Measurements from ENCODE around the gene ITSN1.

ITSN1 gene

DNA sequence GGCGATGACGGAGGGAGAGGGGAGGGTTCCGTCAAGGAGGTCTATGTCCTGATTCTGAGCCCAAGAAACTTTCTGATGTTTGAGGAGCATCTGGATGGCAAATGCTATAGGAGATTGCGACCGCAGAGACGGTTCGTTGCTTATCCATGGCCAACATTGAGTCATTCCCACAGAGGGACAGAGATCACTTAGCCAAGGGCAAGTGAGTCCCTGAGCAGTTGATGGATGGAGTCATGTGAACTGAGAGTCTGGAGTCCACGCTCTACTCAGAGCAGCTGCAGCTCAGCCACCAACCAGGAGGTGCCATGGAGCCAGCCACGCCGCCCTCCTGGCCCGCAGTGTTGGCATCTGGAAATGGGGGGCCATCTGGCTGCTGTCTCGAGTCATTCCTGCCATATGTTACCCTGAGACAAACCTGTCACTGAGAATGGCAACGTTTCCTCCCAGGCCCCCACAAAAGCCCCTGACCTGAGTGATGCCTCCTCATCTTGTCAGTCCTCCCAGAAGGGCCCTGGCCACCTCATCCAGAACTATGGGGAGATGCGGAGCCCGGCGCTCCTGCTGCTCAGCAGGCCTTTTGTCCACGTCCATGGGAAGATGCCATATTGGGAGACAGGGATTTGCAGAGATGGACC is 214.7 kb downstream of the ITSN1 start:
- Histone ChIP-seq H3K4me1 (ENCODE audit: control insufficient read depth, low read length) (no peaks in the 10 kb centered on the region), H3K79me2 (ENCODE audit: control insufficient read depth, low read length) (no peaks in the 10 kb centered on the region), H4K20me1 (ENCODE audit: control insufficient read depth, insufficient read depth, low read depth, low read length) (no peaks in the 10 kb centered on the region), H3K27ac (ENCODE audit: low read depth, low read length) (no peak overlapping the region), H3K4me3 (ENCODE audit: low read length) (no peak overlapping the region), H3K9me2 (replicated peaks; ENCODE audit: control insufficient read depth, low read length) (no peaks in the 10 kb centered on the region), H3F3A (ENCODE audit: control insufficient read depth, insufficient read depth) (no peaks in the 10 kb centered on the region), H3K27me3 (ENCODE audit: control insufficient read depth, low read length) (no peaks in the 10 kb centered on the region), H3K4me2 (ENCODE audit: low read length) (no peak overlapping the region), H3K9me3 (ENCODE audit: control insufficient read depth, insufficient read depth, low read length) (no peaks in the 10 kb centered on the region), H3K36me3 (ENCODE audit: control insufficient read depth, low read length) (no peaks in the 10 kb centered on the region)
- no peak for TF ChIP-seq EZH2phosphoT487 (IDR thresholded peaks at IDR 0.05; ENCODE audit: borderline replicate concordance, low read length)
- no peak for TF ChIP-seq CTCF (IDR thresholded peaks at IDR 0.05; ENCODE audit: low read depth, low read length, poor library complexity, severe bottlenecking)

GRCh38 chr21:33857846-33858666 is 215.8 kb downstream of the ITSN1 start:
- H3K79me2 ChIP-seq (ENCODE audit: control insufficient read depth, low read length): no peaks in the 10 kb centered on the region
- H3K4me1 ChIP-seq (ENCODE audit: control insufficient read depth, low read length): no peaks in the 10 kb centered on the region
- no peak overlapping the region for H3K4me2 ChIP-seq (ENCODE audit: low read length)
- H3K27ac ChIP-seq (ENCODE audit: low read depth, low read length): no peak overlapping the region
- H3K4me3 ChIP-seq (ENCODE audit: low read length): no peak overlapping the region
- no peaks in the 10 kb centered on the region for H4K20me1 ChIP-seq (ENCODE audit: control insufficient read depth, insufficient read depth, low read depth, low read length)
- no peaks in the 10 kb centered on the region for H3K9me3 ChIP-seq (ENCODE audit: control insufficient read depth, insufficient read depth, low read length)
- no peaks in the 10 kb centered on the region for H3K36me3 ChIP-seq (ENCODE audit: control insufficient read depth, low read length)
- TF ChIP-seq EZH2phosphoT487 (IDR thresholded peaks at IDR 0.05; ENCODE audit: borderline replicate concordance, low read length): no peak
- no peaks in the 10 kb centered on the region for H3K27me3 ChIP-seq (ENCODE audit: control insufficient read depth, low read length)
- no peaks in the 10 kb centered on the region for H3K9me2 ChIP-seq (replicated peaks; ENCODE audit: control insufficient read depth, low read length)
- no peaks in the 10 kb centered on the region for H3F3A ChIP-seq (ENCODE audit: control insufficient read depth, insufficient read depth)

- TF ChIP-seq CTCF (IDR thresholded peaks at IDR 0.05; ENCODE audit: low read depth, low read length, poor library complexity, severe bottlenecking) (no peak), EZH2phosphoT487 (IDR thresholded peaks at IDR 0.05; ENCODE audit: borderline replicate concordance, low read length) (no peak)
- Histone ChIP-seq H3K36me3 (ENCODE audit: control insufficient read depth, low read length) (no peaks in the 10 kb centered on the region), H3K4me2 (ENCODE audit: low read length) (no peak overlapping the region), H3K9me3 (ENCODE audit: control insufficient read depth, insufficient read depth, low read length) (no peaks in the 10 kb centered on the region), H3K4me1 (ENCODE audit: control insufficient read depth, low read length) (no peaks in the 10 kb centered on the region), H3K79me2 (ENCODE audit: control insufficient read depth, low read length) (no peaks in the 10 kb centered on the region), H3K27me3 (ENCODE audit: control insufficient read depth, low read length) (peaks cover 2% of the 10 kb centered on the region; the same call in 1 of the 2 replicates), H3K9me2 (replicated peaks; ENCODE audit: control insufficient read depth, low read length) (no peaks in the 10 kb centered on the region), H3K27ac (ENCODE audit: low read depth, low read length) (no peak overlapping the region), H3K4me3 (ENCODE audit: low read length) (no peak overlapping the region), H4K20me1 (ENCODE audit: control insufficient read depth, insufficient read depth, low read depth, low read length) (no peaks in the 10 kb centered on the region), H3F3A (ENCODE audit: control insufficient read depth, insufficient read depth) (no peaks in the 10 kb centered on the region)
Measured at GRCh38 chr21:33858667-33859372, 216.5 kb downstream of the ITSN1 start.

All from DOHH2 (cell line).